Ascending aorta (tissue), 2 donors: ENCODE data around the gene HSFX3. TPM values are rescaled to one million over a fixed set of nuclear protein-coding genes. Genes with fewer than 3 reads are reported as not detected.
A peak's percentile ranks its signal among the peaks of the same experiment; 100 is the strongest.
"Not testable (repeated sequence)": the region's sequence is repeated elsewhere in the genome, so short reads cannot be mapped to it uniquely, and the experiment has no call there.

Experiments
- DNase-seq, 2 donors: peaks; one replicate each; pipeline ENCODE4 v3.0.0-alpha.2; 2019; ENCODE audit warnings: low spot score in 2 of 2
- H3K27ac ChIP-seq, 2 donors: fragments of 200-600 bp; sonication (generic); one replicate each; pipeline ENCODE4 v1.5.1; 2016 to 2017; ENCODE audit warnings: mild to moderate bottlenecking in 1 of 2
- H3K27me3 ChIP-seq: fragments of 200-600 bp; sonication (generic); one replicate; pipeline ENCODE4 v1.5.1; 2017
- H3K36me3 ChIP-seq, 2 donors: fragments of 200-600 bp; sonication (generic); one replicate each; pipeline ENCODE4 v1.5.1; 2016
- H3K4me1 ChIP-seq, 2 donors: fragments of 200-600 bp; sonication (generic); one replicate each; pipeline ENCODE4 v1.5.1; 2016 to 2017; ENCODE audit warnings: mild to moderate bottlenecking in 1 of 2
- H3K4me3 ChIP-seq, 2 donors: fragments of 200-600 bp; sonication (generic); one replicate each; pipeline ENCODE4 v1.5.1; 2016 to 2017; ENCODE audit warnings: mild to moderate bottlenecking in 1 of 2
- H3K9me3 ChIP-seq, 2 donors: fragments of 200-600 bp; sonication (generic); one replicate each; pipeline ENCODE4 v1.5.1; 2016
- CTCF ChIP-seq, 3 experiments: fragments of 200-600 bp in 2 of 3; fragments of 450-650 bp in 1 of 3; sonication (generic) in 2 of 3; IDR thresholded peaks; one replicate each; pipeline ENCODE4 v1.5.1; 2016 to 2019; ENCODE audit warnings: antibody characterized with exemption in 3 of 3, mild to moderate bottlenecking in 1 of 3, moderate library complexity in 1 of 3
- intact Hi-C: fragments of 100-400 bp; cut with DNase I; formaldehyde crosslinking; loops from one replicate; pipeline ENCODE4 v1.15.1; 2023
- total RNA-seq: library from RNA; depleted of rRNA; stranded (reverse); fragments of >200 nt; gene quantifications from one replicate; pipeline ENCODE4 v1.1.0, GENCODE V29; 2016

Gene HSFX3
- total RNA-seq, 1 donor from 2014 or later, result not detected

GRCh38 chrX:149547782-149548181 is 1.9 kb downstream of the HSFX3 start:
- H3K36me3 ChIP-seq, H3K4me1 ChIP-seq, H3K9me3 ChIP-seq, H3K4me3 ChIP-seq, intact Hi-C loops, H3K27ac ChIP-seq, H3K27me3 ChIP-seq, DNase-seq: not testable (repeated sequence)

GRCh38 chrX:149546962-149547361 is 2.8 kb downstream of the HSFX3 start:
- H3K4me1 ChIP-seq, H3K27ac ChIP-seq, H3K9me3 ChIP-seq, intact Hi-C loops, DNase-seq, H3K36me3 ChIP-seq, H3K4me3 ChIP-seq, H3K27me3 ChIP-seq: not testable (repeated sequence)

GRCh38 chrX:149545545-149546543 is 3.9 kb downstream of the HSFX3 start:
- intact Hi-C loops, H3K27me3 ChIP-seq, DNase-seq, H3K36me3 ChIP-seq, H3K4me3 ChIP-seq, H3K4me1 ChIP-seq, H3K27ac ChIP-seq, H3K9me3 ChIP-seq: not testable (repeated sequence)

- Histone ChIP-seq H3K36me3 (no peaks in the 10 kb centered on the region), H3K9me3 (no peaks in the 10 kb centered on the region), H3K27me3 (no peaks in the 10 kb centered on the region), H3K4me3 (peak overlapping the region; percentile 62 to 74), H3K27ac (peak overlapping the region; percentile 85 to 87), H3K4me1 (no peaks in the 10 kb centered on the region)
- TF ChIP-seq CTCF (IDR thresholded peaks at IDR 0.05), result no peak
- DNase-seq, result no peak
- intact Hi-C loops, result loop anchor here (2.0 kb wide), 1 partner anchor 37 kb away; the partner anchor contains the start of gene IDS
Measured at GRCh38 chrX:149541521-149542047, 8.1 kb downstream of the HSFX3 start.

GRCh38 chrX:149540621-149541520 is 8.9 kb downstream of the HSFX3 start, which contains the start of gene EOLA1:
EOLA1 (plus strand) TSS chrX:149541012; CDS start chrX:149545631, 4,619 bp downstream.
- no peaks in the 10 kb centered on the region for H3K4me1 ChIP-seq
- peak within 1 kb of the TSS; percentile 62 to 74 for H3K4me3 ChIP-seq
- H3K27ac ChIP-seq, result peak within 1 kb of the TSS; percentile 85 to 87
- no peaks in the 10 kb centered on the region for H3K27me3 ChIP-seq
- DNase-seq, result peak; percentile 79 to 93
- no peaks in the 10 kb centered on the region for H3K9me3 ChIP-seq
- intact Hi-C loops, result loop anchor here (2.0 kb wide), 1 partner anchor 36 kb away; the partner anchor contains the start of gene IDS
- TF ChIP-seq CTCF (IDR thresholded peaks at IDR 0.05), result no peak
- no peaks in the 10 kb centered on the region for H3K36me3 ChIP-seq

GRCh38 chrX:149540131-149540620 is 9.5 kb downstream of the HSFX3 start:
- intact Hi-C loops, result loop anchor here (2.0 kb wide), 1 partner anchor 35 kb away; the partner anchor contains the start of gene IDS
- no peak for TF ChIP-seq CTCF (IDR thresholded peaks at IDR 0.05)

More at GRCh38 chrX:149540131-149540620, 9.5 kb downstream of the HSFX3 start:
- no peaks in the 10 kb centered on the region for H3K36me3 ChIP-seq
- no peaks in the 10 kb centered on the region for H3K4me1 ChIP-seq
- peak overlapping the region; percentile 85 to 87 for H3K27ac ChIP-seq
- H3K4me3 ChIP-seq, result peak overlapping the region; percentile 62 to 74
- no peaks in the 10 kb centered on the region for H3K27me3 ChIP-seq
- peak; percentile 72 to 95 for DNase-seq
- H3K9me3 ChIP-seq, result no peaks in the 10 kb centered on the region
